Activated T-helper 2 cell treated with anti-CD3 and anti-CD28 coated beads, Interferon-gamma antibody, Interleukin-2, Interleukin-4, amounts not matched to agents 10 μg/mL and 5 μg/mL and 100 μg/mL, durations not matched to agents 14 hours and 24 hours and 36 hours (primary cell): ENCODE data around the gene NAA16. TPM values are rescaled to one million over a fixed set of nuclear protein-coding genes. Genes with fewer than 3 reads are reported as not detected.

Experiments used
- DNase-seq: peaks from one replicate; pipeline ENCODE4 v3.0.0; 2021; ENCODE audit warnings: low spot score
- H3K27ac Mint-ChIP-seq: one replicate; pipeline ENCODE4 v1.8.0; 2021; ENCODE audit warnings: mixed read lengths
- H3K27me3 Mint-ChIP-seq: one replicate; pipeline ENCODE4 v1.8.0; 2021; ENCODE audit warnings: low read depth, mixed read lengths
- H3K36me3 Mint-ChIP-seq: one replicate; pipeline ENCODE4 v1.8.0; 2021; ENCODE audit warnings: low read depth, mixed read lengths
- H3K4me1 Mint-ChIP-seq: one replicate; pipeline ENCODE4 v1.8.0; 2021; ENCODE audit warnings: low read depth, mixed read lengths
- H3K4me3 Mint-ChIP-seq: one replicate; pipeline ENCODE4 v1.8.0; 2021; ENCODE audit warnings: low read depth, mild to moderate bottlenecking, moderate library complexity, mixed read lengths
- H3K9me3 Mint-ChIP-seq: one replicate; pipeline ENCODE4 v1.8.0; 2021; ENCODE audit warnings: mixed read lengths
- intact Hi-C: fragments of 100-400 bp; cut with micrococcal nuclease; formaldehyde crosslinking; loops from one replicate; pipeline ENCODE4 v1.15.1; 2023
- total RNA-seq: library from RNA; stranded (reverse); gene quantifications from 2 replicates; pipeline ENCODE4 v1.2.3, GENCODE V29; 2022

The NAA16 gene
- total RNA-seq, 1 donor from 2014 or later, result 27.9 TPM

DNA sequence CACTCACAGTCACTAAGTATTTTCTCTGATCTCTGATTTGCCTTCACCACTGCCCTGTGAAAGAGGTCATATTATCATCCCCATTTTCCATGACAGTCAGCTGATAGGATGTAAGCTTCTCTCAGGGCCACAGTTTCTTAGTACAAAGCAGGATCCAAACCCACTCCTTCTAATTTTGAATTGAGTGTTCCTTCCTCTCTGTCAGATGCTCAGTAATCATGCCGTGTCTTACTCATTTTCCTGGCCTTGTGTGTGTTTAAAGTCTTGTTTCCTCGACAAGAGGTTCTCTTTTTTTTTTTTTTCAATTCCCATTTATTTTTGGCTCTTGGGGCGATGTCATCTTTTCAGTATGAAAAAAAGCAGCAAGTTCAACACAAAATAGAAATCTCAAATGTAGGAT is 72.3 kb downstream of the NAA16 start:
- Mint-ChIP-seq H3K27ac (peak overlapping the region; percentile 0), H3K4me1 (peaks cover 14% of the 10 kb centered on the region), H3K9me3 (no peaks in the 10 kb centered on the region), H3K27me3 (peaks cover 3% of the 10 kb centered on the region), H3K36me3 (no peaks in the 10 kb centered on the region), H3K4me3 (no peak overlapping the region)
- intact Hi-C loops, result no loop called here
- no peak for DNase-seq

DNA sequence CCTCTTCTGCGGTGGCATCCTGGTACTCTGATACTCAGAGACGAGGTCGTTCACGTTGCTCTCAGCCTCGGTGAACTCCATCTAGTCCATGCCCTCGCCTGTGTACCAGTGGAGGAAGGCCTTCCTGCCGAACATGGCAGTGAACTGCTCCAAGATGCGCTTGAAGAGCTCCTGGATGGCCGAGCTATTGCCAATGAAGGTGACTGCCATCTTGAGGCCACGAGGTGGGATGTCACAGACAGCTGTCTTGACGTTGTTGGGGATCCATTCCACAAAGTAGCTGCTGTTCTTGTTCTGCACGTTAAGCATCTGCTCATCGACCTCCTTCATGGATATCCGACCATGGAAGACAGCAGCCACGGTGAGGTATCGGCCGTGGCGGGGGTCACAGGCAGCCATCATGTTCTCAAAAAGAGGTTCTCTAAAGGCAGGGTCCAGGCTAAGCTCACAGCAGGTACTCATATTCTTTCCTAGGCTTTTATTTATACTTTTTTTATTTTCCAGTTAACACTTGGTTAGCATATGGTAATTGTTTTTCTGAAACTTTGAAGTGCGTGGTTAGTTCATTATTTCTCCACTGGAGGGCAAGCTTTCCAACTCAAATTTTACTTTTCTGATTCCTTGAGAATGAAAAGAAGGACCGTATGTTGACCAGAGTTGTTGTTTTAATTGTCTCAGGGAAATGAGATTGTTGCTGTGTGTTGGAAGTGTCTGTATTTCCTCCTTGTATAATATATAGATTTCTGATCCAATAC is 73.9 kb downstream of the NAA16 start:
- Mint-ChIP-seq H3K9me3 (no peaks in the 10 kb centered on the region), H3K4me1 (peaks cover 14% of the 10 kb centered on the region), H3K4me3 (no peak overlapping the region), H3K27me3 (peaks cover 3% of the 10 kb centered on the region), H3K27ac (no peak overlapping the region), H3K36me3 (no peaks in the 10 kb centered on the region)
- no peak for DNase-seq
- intact Hi-C loops, result no loop called here

DNA sequence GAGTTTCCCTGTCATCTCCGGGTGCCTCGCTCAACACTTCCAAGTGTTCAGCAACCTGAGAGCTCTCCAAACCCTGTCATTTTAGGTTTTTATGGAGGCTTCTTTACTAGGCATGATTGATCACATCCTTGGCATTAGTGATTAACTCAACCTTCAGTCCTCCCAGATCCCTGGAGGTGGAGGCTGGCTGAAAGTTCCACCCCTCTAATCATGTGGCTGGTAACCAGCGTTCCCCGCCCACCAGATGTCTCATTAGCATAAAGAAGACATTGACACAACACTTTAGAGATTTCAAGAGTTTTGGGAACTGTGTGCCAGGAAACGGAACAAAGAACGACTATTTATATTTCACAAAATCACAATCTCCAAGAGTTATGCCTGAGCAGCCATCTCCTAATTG is 75.1 kb downstream of the NAA16 start:
- Mint-ChIP-seq H3K36me3 (no peaks in the 10 kb centered on the region), H3K27me3 (peaks cover 3% of the 10 kb centered on the region), H3K4me1 (peaks cover 14% of the 10 kb centered on the region), H3K9me3 (no peaks in the 10 kb centered on the region), H3K4me3 (no peak overlapping the region), H3K27ac (no peak overlapping the region)
- no peak for DNase-seq
- intact Hi-C loops, result no loop called here

- H3K36me3 Mint-ChIP-seq, result no peaks in the 10 kb centered on the region
- no peaks in the 10 kb centered on the region for H3K9me3 Mint-ChIP-seq
- no peak overlapping the region for H3K4me3 Mint-ChIP-seq
- H3K27me3 Mint-ChIP-seq, result peaks cover 3% of the 10 kb centered on the region
- intact Hi-C loops, result no loop called here
- no peak overlapping the region for H3K27ac Mint-ChIP-seq
- H3K4me1 Mint-ChIP-seq, result peaks cover 11% of the 10 kb centered on the region
- DNase-seq, result no peak
Observed at GRCh38 chr13:41387576-41387975, 76.5 kb downstream of the NAA16 start.

GRCh38 chr13:41388143-41388881 is 77.2 kb downstream of the NAA16 start:
- no peak overlapping the region for H3K27ac Mint-ChIP-seq
- no peaks in the 10 kb centered on the region for H3K36me3 Mint-ChIP-seq
- peaks cover 3% of the 10 kb centered on the region for H3K27me3 Mint-ChIP-seq
- no peak overlapping the region for H3K4me3 Mint-ChIP-seq
- no peak for DNase-seq
- no peaks in the 10 kb centered on the region for H3K9me3 Mint-ChIP-seq
- H3K4me1 Mint-ChIP-seq, result peaks cover 6% of the 10 kb centered on the region
- intact Hi-C loops, result no loop called here

GRCh38 chr13:41389580-41389979 is 78.5 kb downstream of the NAA16 start:
- intact Hi-C loops, result no loop called here

DNA sequence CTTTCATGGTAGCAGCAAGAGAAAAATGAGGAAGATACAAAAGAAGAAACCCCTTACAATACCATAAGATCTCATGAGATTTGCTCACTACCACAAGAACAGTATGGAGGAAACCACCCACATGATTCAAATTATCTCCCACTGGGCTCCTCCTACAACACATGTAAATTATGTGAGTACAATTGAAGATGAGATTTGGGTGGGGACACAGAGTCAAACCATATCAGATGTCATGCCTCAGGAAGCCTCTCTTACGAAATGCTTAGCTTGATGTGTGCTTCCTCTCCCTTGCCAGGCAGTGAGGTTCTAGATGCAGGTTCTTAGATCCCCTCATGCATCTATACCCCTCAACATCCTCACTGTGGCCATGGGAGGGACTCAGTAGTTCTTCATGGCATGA is 83.1 kb downstream of the NAA16 start:
- Mint-ChIP-seq H3K4me3 (no peak overlapping the region), H3K27me3 (no peaks in the 10 kb centered on the region), H3K9me3 (no peaks in the 10 kb centered on the region), H3K27ac (no peak overlapping the region), H3K36me3 (no peaks in the 10 kb centered on the region), H3K4me1 (no peaks in the 10 kb centered on the region)
- DNase-seq, result no peak
- intact Hi-C loops, result no loop called here

More at GRCh38 chr13:41389580-41389979, 78.5 kb downstream of the NAA16 start:
- Mint-ChIP-seq H3K4me1 (no peaks in the 10 kb centered on the region), H3K27ac (no peak overlapping the region), H3K36me3 (no peaks in the 10 kb centered on the region), H3K4me3 (no peak overlapping the region), H3K9me3 (no peaks in the 10 kb centered on the region), H3K27me3 (peaks cover 3% of the 10 kb centered on the region)
- no peak for DNase-seq

- no peak for DNase-seq
- H3K27ac Mint-ChIP-seq, result no peak overlapping the region
- intact Hi-C loops, result loop anchor here (5.0 kb wide), 1 partner anchor 41 kb away; no protein-coding TSS in a partner anchor
- H3K9me3 Mint-ChIP-seq, result no peaks in the 10 kb centered on the region
- H3K27me3 Mint-ChIP-seq, result no peaks in the 10 kb centered on the region
- H3K4me3 Mint-ChIP-seq, result no peak overlapping the region
- no peaks in the 10 kb centered on the region for H3K36me3 Mint-ChIP-seq
- H3K4me1 Mint-ChIP-seq, result no peaks in the 10 kb centered on the region
Observed at GRCh38 chr13:41398494-41399170, 87.6 kb downstream of the NAA16 start.

GRCh38 chr13:41401366-41401765 is 90.3 kb downstream of the NAA16 start:
- H3K9me3 Mint-ChIP-seq, result no peaks in the 10 kb centered on the region
- no peak overlapping the region for H3K4me3 Mint-ChIP-seq
- intact Hi-C loops, result no loop called here
- no peak overlapping the region for H3K27ac Mint-ChIP-seq
- DNase-seq, result no peak
- H3K4me1 Mint-ChIP-seq, result no peaks in the 10 kb centered on the region
- no peaks in the 10 kb centered on the region for H3K36me3 Mint-ChIP-seq
- peaks cover 7% of the 10 kb centered on the region for H3K27me3 Mint-ChIP-seq

DNA sequence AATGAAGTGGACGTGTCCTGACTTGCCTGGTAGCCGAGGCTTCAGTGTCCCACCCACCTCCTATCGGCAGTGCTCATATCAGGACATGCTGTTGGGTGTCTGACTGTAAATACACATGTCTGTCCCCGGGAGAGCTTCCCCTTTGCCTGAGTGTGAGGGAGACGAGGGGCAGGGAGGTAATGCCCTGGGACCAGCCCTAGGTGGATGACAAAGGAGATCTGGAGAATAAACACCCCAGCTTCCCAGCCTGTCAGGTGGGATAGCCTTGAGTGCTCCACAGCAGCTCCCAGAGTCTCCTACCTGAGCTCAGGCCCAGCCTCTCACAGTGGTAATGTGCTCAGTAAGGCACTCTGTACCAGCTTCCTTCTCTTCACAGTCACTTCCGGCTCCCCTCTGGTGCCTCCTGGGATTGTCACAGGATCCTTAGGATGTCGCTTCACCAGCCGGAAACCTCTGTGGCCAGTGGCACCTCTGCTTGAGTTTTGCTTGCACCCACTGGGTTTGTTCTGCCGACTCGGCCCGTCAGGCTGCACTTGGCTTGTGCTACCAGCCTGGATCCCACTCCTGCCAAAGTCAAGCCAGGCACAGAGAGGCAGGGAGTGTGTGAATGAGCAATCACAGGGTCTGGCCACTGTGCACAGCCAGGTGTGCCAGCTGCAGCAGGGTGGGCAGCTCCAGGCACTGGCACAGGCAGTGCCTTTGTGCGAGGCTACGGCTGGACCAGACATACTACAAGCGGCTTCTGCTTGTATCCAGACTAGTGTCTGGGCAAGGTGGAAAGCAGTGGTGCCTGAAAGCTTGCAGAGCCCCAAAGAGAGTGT is 91.8 kb downstream of the NAA16 start:
- intact Hi-C loops, result loop anchor here (2.0 kb wide), 2 partner anchors 24 to 50 kb away; no protein-coding TSS in a partner anchor

DNA sequence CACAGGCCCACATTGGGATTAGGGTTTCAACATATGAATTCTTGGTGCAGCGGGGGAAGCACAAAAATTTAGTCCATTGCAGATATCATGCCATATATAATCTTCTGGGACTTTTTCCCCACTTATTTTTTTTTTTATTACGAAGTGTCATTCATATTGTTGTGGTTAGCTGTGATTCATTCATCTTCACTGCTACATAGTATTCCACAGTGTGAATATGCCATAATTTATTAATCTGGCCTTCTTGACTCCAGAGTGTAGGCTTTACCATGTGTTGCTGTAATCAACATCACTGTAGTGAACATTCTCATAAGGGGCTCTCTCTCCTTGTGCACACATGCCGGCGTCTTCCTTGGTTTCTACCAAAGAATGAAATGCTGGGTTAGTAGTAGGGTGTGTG is 92.9 kb downstream of the NAA16 start:
- DNase-seq, result no peak
- no peak overlapping the region for H3K27ac Mint-ChIP-seq
- intact Hi-C loops, result loop anchor here (2.0 kb wide), 2 partner anchors 23 to 49 kb away; no protein-coding TSS in a partner anchor

More for the DNA sequence above, 91.8 kb downstream of the NAA16 start:
- Mint-ChIP-seq H3K27me3 (peaks cover 11% of the 10 kb centered on the region), H3K27ac (no peak overlapping the region), H3K4me3 (no peak overlapping the region), H3K36me3 (no peaks in the 10 kb centered on the region), H3K9me3 (no peaks in the 10 kb centered on the region), H3K4me1 (no peaks in the 10 kb centered on the region)
- no peak for DNase-seq

GRCh38 chr13:41405367-41405766 is 94.3 kb downstream of the NAA16 start:
- no peak for DNase-seq
- H3K9me3 Mint-ChIP-seq, result no peaks in the 10 kb centered on the region
- H3K4me3 Mint-ChIP-seq, result no peak overlapping the region
- no peaks in the 10 kb centered on the region for H3K4me1 Mint-ChIP-seq
- intact Hi-C loops, result no loop called here
- H3K36me3 Mint-ChIP-seq, result no peaks in the 10 kb centered on the region
- no peak overlapping the region for H3K27ac Mint-ChIP-seq
- peaks cover 29% of the 10 kb centered on the region for H3K27me3 Mint-ChIP-seq

More for the DNA sequence above, 92.9 kb downstream of the NAA16 start:
- Mint-ChIP-seq H3K9me3 (no peaks in the 10 kb centered on the region), H3K27me3 (peaks cover 20% of the 10 kb centered on the region), H3K4me3 (no peak overlapping the region), H3K36me3 (no peaks in the 10 kb centered on the region), H3K4me1 (no peaks in the 10 kb centered on the region)
